Thyroid gland (tissue), 4 donors: ENCODE data around the gene ABHD5. TPM values are rescaled to one million over a fixed set of nuclear protein-coding genes. Genes with fewer than 3 reads are reported as not detected.

Experiments
- DNase-seq, 2 donors: peaks; one replicate each; pipeline ENCODE4 v3.0.0-alpha.2; 2019
- H3K27ac ChIP-seq, 3 donors: fragments of 200-600 bp; sonication (generic); 1 replicate in 2 of 3; 2 replicates in 1 of 3; pipeline ENCODE4 v1.5.1; 2016 to 2019; ENCODE audit warnings: mild to moderate bottlenecking in 1 of 3, moderate library complexity in 1 of 3
- H3K27me3 ChIP-seq: fragments of 200-600 bp; sonication (generic); one replicate; pipeline ENCODE4 v1.5.1; 2019
- H3K36me3 ChIP-seq, 2 donors: fragments of 200-600 bp; sonication (generic); one replicate each; pipeline ENCODE4 v1.5.1; 2016 to 2019
- H3K4me1 ChIP-seq, 2 donors: fragments of 200-600 bp; sonication (generic); one replicate each; pipeline ENCODE4 v1.5.1; 2017 to 2019
- H3K4me3 ChIP-seq, 3 donors: fragments of 200-600 bp; sonication (generic); replicated peaks in 1 of 3; 1 replicate in 2 of 3; 2 replicates in 1 of 3; pipeline ENCODE4 v1.5.1; 2016; ENCODE audit warnings: mild to moderate bottlenecking in 1 of 3
- H3K9me3 ChIP-seq: fragments of 200-600 bp; sonication (generic); one replicate; pipeline ENCODE4 v1.5.1; 2017
- POLR2A ChIP-seq, 2 donors: fragments of 450-650 bp; IDR thresholded peaks; one replicate each; pipeline ENCODE4 v1.6.1; 2017; ENCODE audit warnings: antibody characterized with exemption in 2 of 2, mild to moderate bottlenecking in 2 of 2, moderate library complexity in 1 of 2
- WGBS, 2 donors: methylation state at CpG; one replicate each; pipeline ENCODE4 v1.1.5; 2017; 5-methylcytosine and 5-hydroxymethylcytosine counted together
- intact Hi-C: fragments of 100-400 bp; cut with DNase I; formaldehyde crosslinking; loops from one replicate; pipeline ENCODE4 v1.15.1; 2023
- total RNA-seq, 4 donors: library from RNA; depleted of rRNA; stranded (reverse); fragments of >200 nt; gene quantifications; one replicate each; pipeline ENCODE4 v1.2.3, GENCODE V29; 2016
- TF ChIP-seq, protein P1 (sequence below), 6 experiments: fragments of 200-600 bp in 3 of 6; fragments of 450-650 bp in 3 of 6; sonication (generic) in 3 of 6; IDR thresholded peaks; one replicate each; pipeline ENCODE4 v1.5.1; 2016 to 2019; ENCODE audit warnings: antibody characterized with exemption in 6 of 6, mild to moderate bottlenecking in 2 of 6, inconsistent platforms in 1 of 6, moderate library complexity in 1 of 6

Gene ABHD5
- total RNA-seq, 4 donors from 2014 or later: 33.1 to 45.4 (median 36.6) TPM

DNA sequence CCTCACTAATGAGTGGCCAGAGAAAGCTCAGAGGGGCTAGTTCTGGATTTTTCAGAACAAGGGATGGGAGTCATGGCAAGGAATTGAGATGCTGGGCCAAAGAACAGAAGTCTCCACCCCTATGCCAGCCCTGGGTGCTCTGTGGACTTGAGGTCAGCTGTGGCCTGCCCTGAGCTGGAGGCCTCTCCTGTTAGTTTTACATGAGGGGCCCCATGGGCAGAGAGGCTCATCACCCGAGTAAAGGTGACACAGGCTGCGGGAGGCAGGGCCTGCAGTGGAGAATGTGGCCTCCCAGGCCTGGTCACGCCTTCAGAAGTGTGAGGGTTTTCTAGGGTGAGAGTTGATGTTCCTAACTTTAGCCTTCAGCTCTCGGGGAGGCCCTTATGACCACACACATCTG is 44.9 kb downstream of the ABHD5 start:
- H3K4me1 ChIP-seq: peaks cover 48 to 50% of the 10 kb centered on the region in 2 donors
- WGBS, 2 donors: 81 to 97% methylated on average over 4 of the region's 4 CpGs
- H3K4me3 ChIP-seq: no peak overlapping the region
- H3K9me3 ChIP-seq: no peaks in the 10 kb centered on the region
- H3K27me3 ChIP-seq: no peaks in the 10 kb centered on the region
- intact Hi-C loops: no loop called here
- H3K27ac ChIP-seq: peak overlapping the region; percentile 21 to 83 (median 80)
- H3K36me3 ChIP-seq: no peaks in the 10 kb centered on the region
- no peak for DNase-seq
- TF ChIP-seq POLR2A (IDR thresholded peaks at IDR 0.05): no peak
- TF ChIP-seq, protein P1, sequence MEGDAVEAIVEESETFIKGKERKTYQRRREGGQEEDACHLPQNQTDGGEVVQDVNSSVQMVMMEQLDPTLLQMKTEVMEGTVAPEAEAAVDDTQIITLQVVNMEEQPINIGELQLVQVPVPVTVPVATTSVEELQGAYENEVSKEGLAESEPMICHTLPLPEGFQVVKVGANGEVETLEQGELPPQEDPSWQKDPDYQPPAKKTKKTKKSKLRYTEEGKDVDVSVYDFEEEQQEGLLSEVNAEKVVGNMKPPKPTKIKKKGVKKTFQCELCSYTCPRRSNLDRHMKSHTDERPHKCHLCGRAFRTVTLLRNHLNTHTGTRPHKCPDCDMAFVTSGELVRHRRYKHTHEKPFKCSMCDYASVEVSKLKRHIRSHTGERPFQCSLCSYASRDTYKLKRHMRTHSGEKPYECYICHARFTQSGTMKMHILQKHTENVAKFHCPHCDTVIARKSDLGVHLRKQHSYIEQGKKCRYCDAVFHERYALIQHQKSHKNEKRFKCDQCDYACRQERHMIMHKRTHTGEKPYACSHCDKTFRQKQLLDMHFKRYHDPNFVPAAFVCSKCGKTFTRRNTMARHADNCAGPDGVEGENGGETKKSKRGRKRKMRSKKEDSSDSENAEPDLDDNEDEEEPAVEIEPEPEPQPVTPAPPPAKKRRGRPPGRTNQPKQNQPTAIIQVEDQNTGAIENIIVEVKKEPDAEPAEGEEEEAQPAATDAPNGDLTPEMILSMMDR (IDR thresholded peaks at IDR 0.05): no peak

DNA sequence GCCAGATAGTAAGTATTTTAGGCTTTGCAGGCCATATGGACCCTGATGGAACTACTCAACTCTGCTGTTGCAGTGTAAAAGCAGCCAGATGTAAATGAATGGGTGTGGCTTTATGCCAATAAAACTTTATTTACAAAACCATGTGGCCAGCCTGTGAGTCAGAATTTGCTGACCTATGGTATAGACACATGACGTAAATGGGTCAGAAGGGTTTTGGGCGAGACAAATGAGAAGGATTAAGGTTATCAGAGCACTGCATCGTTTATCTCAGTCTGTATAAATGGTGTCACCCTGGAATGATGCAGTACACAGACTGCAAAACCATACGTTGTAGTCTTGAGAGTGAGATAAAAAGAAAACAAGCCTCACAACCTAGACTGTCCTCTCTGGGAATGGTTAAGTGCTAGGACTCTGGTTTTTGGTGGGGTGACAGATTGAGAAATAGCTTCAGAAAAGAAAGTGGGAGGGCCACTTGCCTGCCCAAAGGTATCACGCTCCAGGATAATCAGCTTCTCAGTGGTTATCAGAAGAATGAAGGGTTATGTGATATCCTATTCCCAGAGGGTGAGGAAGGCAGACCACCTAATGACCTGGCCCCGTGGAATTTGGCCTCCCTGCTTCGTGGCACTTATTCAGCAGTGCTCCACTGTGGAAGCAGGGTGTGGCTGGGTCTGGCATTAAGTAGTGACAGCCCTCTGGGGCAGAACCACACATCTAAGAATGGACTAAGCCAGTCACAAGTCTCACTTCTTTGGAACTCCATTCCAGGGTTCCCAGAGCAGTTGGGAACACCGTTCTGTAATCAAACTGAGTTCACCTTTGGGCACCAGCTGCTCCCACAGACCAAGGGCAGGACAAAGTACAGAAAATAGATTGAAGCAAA is 46.1 kb downstream of the ABHD5 start:
- Histone ChIP-seq H3K27ac (peak overlapping the region; percentile 16 to 36 (median 35)), H3K4me1 (peaks cover 42 to 44% of the 10 kb centered on the region in 2 donors), H3K9me3 (no peaks in the 10 kb centered on the region), H3K36me3 (no peaks in the 10 kb centered on the region), H3K27me3 (no peaks in the 10 kb centered on the region), H3K4me3 (no peak overlapping the region)
- intact Hi-C loops: no loop called here
- no peak for DNase-seq
- 87 to 88% methylated on average over 8 of the region's 8 CpGs for WGBS, 2 donors
- TF ChIP-seq POLR2A (IDR thresholded peaks at IDR 0.05): no peak
- TF ChIP-seq, protein P1 (IDR thresholded peaks at IDR 0.05): no peak

DNA sequence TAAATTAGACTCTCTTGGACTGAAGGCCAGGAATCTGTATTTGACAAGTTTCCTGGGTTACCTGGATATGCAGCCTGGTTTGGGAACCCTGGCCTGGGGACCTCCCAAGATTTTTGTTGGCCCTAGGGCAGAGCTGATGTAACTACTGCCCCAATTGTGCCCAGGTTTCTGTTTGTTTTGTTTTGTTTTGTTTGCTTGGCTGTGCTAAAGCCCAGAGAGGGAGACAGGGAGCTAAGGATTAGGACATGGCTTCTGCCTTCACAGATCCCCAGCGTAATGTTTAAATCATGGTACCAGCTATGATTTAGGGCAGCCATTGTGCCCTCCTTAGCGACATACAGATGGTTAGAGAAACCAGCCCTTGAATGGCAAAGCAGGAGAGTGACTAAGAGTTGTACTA is 47.6 kb downstream of the ABHD5 start:
- Histone ChIP-seq H3K27me3 (no peaks in the 10 kb centered on the region), H3K27ac (peak overlapping the region; percentile 5 to 36 (median 35)), H3K9me3 (no peaks in the 10 kb centered on the region), H3K36me3 (no peaks in the 10 kb centered on the region), H3K4me1 (peaks cover 31 to 44% of the 10 kb centered on the region in 2 donors), H3K4me3 (no peak overlapping the region)
- intact Hi-C loops: no loop called here
- TF ChIP-seq, protein P1 (IDR thresholded peaks at IDR 0.05): no peak
- TF ChIP-seq POLR2A (IDR thresholded peaks at IDR 0.05): no peak
- 78 to 87% methylated on average over 2 of the region's 2 CpGs for WGBS, 2 donors
- DNase-seq: peak in 1 of 2 donors; percentile 26

DNA sequence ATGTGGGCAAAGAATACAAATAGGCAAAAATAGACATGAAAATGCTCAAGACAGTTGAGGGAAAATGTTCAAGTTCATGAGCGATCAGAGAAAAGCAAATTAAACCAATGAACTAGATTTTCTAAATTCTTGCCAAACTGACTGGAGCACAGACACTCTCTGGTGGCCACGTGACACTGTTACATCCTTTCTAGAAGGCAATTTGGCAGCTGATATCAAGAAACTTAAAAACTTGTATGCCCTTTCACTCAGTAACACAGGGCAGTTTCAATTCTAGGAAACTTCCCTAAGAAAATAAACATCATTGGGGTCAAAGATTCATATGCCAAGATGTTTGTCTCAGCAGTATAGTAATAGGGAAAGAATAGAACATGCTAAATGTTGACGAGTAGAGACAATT is 52.2 kb downstream of the ABHD5 start:
- Histone ChIP-seq H3K27ac (no peak overlapping the region), H3K36me3 (no peaks in the 10 kb centered on the region), H3K4me1 (peaks cover 9 to 29% of the 10 kb centered on the region in 2 donors), H3K27me3 (no peaks in the 10 kb centered on the region), H3K4me3 (no peak overlapping the region), H3K9me3 (no peaks in the 10 kb centered on the region)
- TF ChIP-seq POLR2A (IDR thresholded peaks at IDR 0.05): no peak
- TF ChIP-seq, protein P1 (IDR thresholded peaks at IDR 0.05): peak in 4 of 6 experiments; percentile 9 to 49 (median 29)
- intact Hi-C loops: no loop called here
- 39 to 42% methylated on average over 3 of the region's 3 CpGs for WGBS, 2 donors
- peak; percentile 37 to 49 for DNase-seq

DNA sequence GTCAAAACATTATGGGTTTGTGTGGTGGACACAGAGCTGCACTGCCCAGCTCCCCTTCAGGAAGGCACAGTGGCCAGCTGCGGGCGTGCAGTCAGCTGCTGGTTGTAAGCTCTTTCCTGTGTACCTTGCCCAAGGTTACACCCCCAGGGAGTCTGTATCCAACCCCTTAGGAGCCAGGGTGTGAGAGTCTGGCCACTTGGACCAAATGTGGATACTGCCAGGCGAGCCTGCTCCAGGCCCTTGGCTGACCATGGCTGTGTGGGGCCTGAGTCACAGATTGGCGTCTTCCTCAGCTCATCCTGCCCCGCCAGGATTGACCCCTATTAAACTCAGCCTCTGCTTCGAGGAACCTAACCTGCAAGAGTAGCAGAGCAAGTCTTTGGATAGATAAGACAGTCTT is 56.9 kb downstream of the ABHD5 start:
- H3K4me3 ChIP-seq: no peak overlapping the region
- 73 to 78% methylated on average over 6 of the region's 6 CpGs for WGBS, 2 donors
- no peaks in the 10 kb centered on the region for H3K36me3 ChIP-seq
- DNase-seq: no peak
- intact Hi-C loops: no loop called here
- TF ChIP-seq, protein P1 (IDR thresholded peaks at IDR 0.05): no peak
- TF ChIP-seq POLR2A (IDR thresholded peaks at IDR 0.05): no peak
- no peaks in the 10 kb centered on the region for H3K27me3 ChIP-seq
- peak overlapping the region in 1 of 3 donors; percentile 28 for H3K27ac ChIP-seq
- H3K9me3 ChIP-seq: no peaks in the 10 kb centered on the region
- H3K4me1 ChIP-seq: peaks cover 5 to 19% of the 10 kb centered on the region in 2 donors
